Right lobe of liver (tissue), 6 donors: Measurements from ENCODE around the gene CD2AP. TPM values are rescaled to one million over a fixed set of nuclear protein-coding genes. Genes with fewer than 3 reads are reported as not detected.
"Not testable (repeated sequence)": the region's sequence is repeated elsewhere in the genome, so short reads cannot be mapped to it uniquely, and the experiment has no call there.

Experiments used
- ATAC-seq, 4 donors: fragments of 200-7000 bp; cut with Tn5 transposase; one replicate each; pipeline ENCODE4 v1.9.1; 2020; ENCODE audit warnings: mild to moderate bottlenecking in 4 of 4, moderate library complexity in 4 of 4
- DNase-seq, 3 donors: peaks; one replicate each; pipeline ENCODE4 v3.0.0-alpha.2; 2020
- H3K27ac ChIP-seq, 3 donors: fragments of 200-600 bp; one replicate each; pipeline ENCODE4 v1.8.0; 2022
- H3K27me3 ChIP-seq, 2 donors: fragments of 200-600 bp; one replicate each; pipeline ENCODE4 v1.8.0; 2022
- H3K36me3 ChIP-seq, 4 donors: fragments of 200-600 bp; sonication (generic) in 1 of 4; one replicate each; pipeline versions ENCODE4 v1.5.1 to v1.8.0; 2017 to 2022; ENCODE audit warnings: control low read depth in 1 of 4
- H3K4me1 ChIP-seq, 4 donors: fragments of 200-600 bp; sonication (generic) in 1 of 4; one replicate each; pipeline versions ENCODE4 v1.5.1 to v1.8.0; 2017 to 2022; ENCODE audit warnings: control low read depth in 1 of 4
- H3K4me3 ChIP-seq, 3 donors: fragments of 200-600 bp; one replicate each; pipeline ENCODE4 v1.8.0; 2022
- H3K9me3 ChIP-seq, 4 donors: fragments of 200-600 bp; sonication (generic) in 1 of 4; one replicate each; pipeline versions ENCODE4 v1.5.1 to v1.8.0; 2017 to 2022; ENCODE audit warnings: control low read depth in 1 of 4
- POLR2A ChIP-seq: fragments of 450-650 bp; IDR thresholded peaks from one replicate; pipeline ENCODE4 v1.6.1; 2017; ENCODE audit warnings: antibody characterized with exemption, mild to moderate bottlenecking
- WGBS: methylation state at CpG from one replicate; pipeline ENCODE4 v1.1.6; 2018; ENCODE audit warnings: low coverage, low lambda C conversion rate; ENCODE audit not compliant: insufficient coverage; ENCODE audit errors: missing lambda C conversion rate; 5-methylcytosine and 5-hydroxymethylcytosine counted together
- intact Hi-C, 2 donors: fragments of 100-400 bp; cut with DNase I; formaldehyde crosslinking; loops; one replicate each; pipeline versions ENCODE4 v1.11.2 to v1.14.1; 2022
- total RNA-seq, 6 experiments: library from RNA; depleted of rRNA in 2 of 6; stranded (reverse); fragments of >200 nt in 2 of 6; fragmentation: NEBNext Ultra II Directional in 3 of 6; extraction: Animal tissue kit (Norgen Biotek cat#: 25700) in 3 of 6; gene quantifications; one replicate each; pipeline versions ENCODE4 v1.1.0 to v1.2.4, GENCODE V29; 2016 to 2023
- TF ChIP-seq, protein P1 (sequence below), 4 donors: fragments of 200-600 bp in 3 of 4; fragments of 450-650 bp in 1 of 4; IDR thresholded peaks; one replicate each; pipeline versions ENCODE4 v1.5.1 to v1.8.0; 2016 to 2022; ENCODE audit warnings: antibody characterized with exemption in 4 of 4, mild to moderate bottlenecking in 2 of 4
- donor health status: DM: no; HTN: yes; CAD: no.
- donor health status: DM: no; HTN: no; CAD: no.
- donor health status: DM: no; HTN: no; CAD: no.
- donor health status: DM: no; HTN: yes; CAD: no.
- donor health status: DM: no; HTN: yes; CAD: no.

Gene CD2AP
- total RNA-seq, 6 experiments from 2014 or later, result 12.0 to 24.8 (median 15.1) TPM

DNA sequence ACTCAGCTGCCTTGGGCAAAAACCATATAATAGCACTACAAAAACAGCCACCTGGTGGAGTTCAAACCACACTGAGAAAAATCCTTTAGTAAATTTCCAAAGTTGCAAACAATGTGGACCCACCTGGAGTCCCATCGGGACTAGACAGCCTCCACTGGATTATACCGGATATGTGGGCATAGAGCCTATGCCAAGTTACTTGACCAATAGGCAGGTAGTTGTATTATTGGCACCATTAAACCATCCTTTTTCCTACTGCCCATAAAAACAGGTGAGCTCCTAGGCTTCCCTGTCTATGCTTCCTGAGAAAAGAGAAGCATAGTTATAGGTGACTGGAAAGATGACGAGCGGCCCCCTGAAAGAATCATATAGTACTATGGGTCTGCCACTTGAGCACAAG is 169.1 kb downstream of the CD2AP start:
- Histone ChIP-seq H3K9me3 (no peaks in the 10 kb centered on the region), H3K4me3 (no peak overlapping the region), H3K27me3 (no peaks in the 10 kb centered on the region), H3K36me3 (no peaks in the 10 kb centered on the region), H3K27ac (no peak overlapping the region), H3K4me1 (no peaks in the 10 kb centered on the region)
- intact Hi-C loops, result no loop called here
- TF ChIP-seq, protein P1, sequence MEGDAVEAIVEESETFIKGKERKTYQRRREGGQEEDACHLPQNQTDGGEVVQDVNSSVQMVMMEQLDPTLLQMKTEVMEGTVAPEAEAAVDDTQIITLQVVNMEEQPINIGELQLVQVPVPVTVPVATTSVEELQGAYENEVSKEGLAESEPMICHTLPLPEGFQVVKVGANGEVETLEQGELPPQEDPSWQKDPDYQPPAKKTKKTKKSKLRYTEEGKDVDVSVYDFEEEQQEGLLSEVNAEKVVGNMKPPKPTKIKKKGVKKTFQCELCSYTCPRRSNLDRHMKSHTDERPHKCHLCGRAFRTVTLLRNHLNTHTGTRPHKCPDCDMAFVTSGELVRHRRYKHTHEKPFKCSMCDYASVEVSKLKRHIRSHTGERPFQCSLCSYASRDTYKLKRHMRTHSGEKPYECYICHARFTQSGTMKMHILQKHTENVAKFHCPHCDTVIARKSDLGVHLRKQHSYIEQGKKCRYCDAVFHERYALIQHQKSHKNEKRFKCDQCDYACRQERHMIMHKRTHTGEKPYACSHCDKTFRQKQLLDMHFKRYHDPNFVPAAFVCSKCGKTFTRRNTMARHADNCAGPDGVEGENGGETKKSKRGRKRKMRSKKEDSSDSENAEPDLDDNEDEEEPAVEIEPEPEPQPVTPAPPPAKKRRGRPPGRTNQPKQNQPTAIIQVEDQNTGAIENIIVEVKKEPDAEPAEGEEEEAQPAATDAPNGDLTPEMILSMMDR (IDR thresholded peaks at IDR 0.05), result no peak
- no peak for TF ChIP-seq POLR2A
- ATAC-seq (no peak), DNase-seq (no peak)
- 46% methylated on average over 2 of the region's 4 CpGs for WGBS

- WGBS, result 75% methylated on average over 1 of the region's 1 CpG
- Histone ChIP-seq H3K27ac (no peak overlapping the region), H3K4me3 (no peak overlapping the region), H3K27me3 (no peaks in the 10 kb centered on the region), H3K36me3 (no peaks in the 10 kb centered on the region), H3K9me3 (no peaks in the 10 kb centered on the region), H3K4me1 (no peaks in the 10 kb centered on the region)
- intact Hi-C loops, result no loop called here
- no peak for DNase-seq
- ATAC-seq, result no peak
- TF ChIP-seq, protein P1 (IDR thresholded peaks at IDR 0.05), result no peak
- no peak for TF ChIP-seq POLR2A
These were observed 169.6 kb downstream of the CD2AP start for GRCh38 chr6:47647188-47647587.

DNA sequence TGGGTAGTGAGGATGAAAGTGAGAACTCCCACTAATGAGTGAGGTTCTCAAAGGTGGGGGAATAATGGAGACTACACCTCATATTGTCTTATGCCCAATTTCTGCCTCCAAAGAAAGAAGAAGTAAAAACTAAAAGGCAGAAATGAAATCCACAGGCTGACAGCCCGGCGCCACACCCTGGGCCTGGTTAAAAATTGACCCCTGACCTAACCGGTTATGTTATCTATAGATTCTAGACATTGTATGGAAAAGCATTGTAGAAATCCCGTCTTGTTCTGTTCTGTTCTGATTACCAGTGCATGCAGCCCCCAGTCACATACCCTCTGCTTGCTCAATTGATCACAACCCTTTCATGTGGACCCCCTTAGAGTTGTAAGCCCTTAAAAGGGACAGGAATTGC is 170.0 kb downstream of the CD2AP start:
- H3K27ac ChIP-seq, H3K27me3 ChIP-seq, ATAC-seq, H3K4me1 ChIP-seq, H3K36me3 ChIP-seq, DNase-seq, H3K4me3 ChIP-seq, intact Hi-C loops, H3K9me3 ChIP-seq: not testable (repeated sequence)
- 70% methylated on average over 4 of the region's 4 CpGs for whole genome bisulfite sequencing

GRCh38 chr6:47648031-47648430 is 170.4 kb downstream of the CD2AP start:
- Histone ChIP-seq H3K27ac (no peak overlapping the region), H3K9me3 (no peaks in the 10 kb centered on the region), H3K36me3 (no peaks in the 10 kb centered on the region), H3K4me3 (no peak overlapping the region), H3K27me3 (no peaks in the 10 kb centered on the region), H3K4me1 (no peaks in the 10 kb centered on the region)
- 67% methylated on average over 1 of the region's 2 CpGs for whole genome bisulfite sequencing
- TF ChIP-seq, protein P1 (IDR thresholded peaks at IDR 0.05), result no peak
- TF ChIP-seq POLR2A, result no peak
- DNase-seq (no peak), ATAC-seq (no peak)
- intact Hi-C loops, result no loop called here

DNA sequence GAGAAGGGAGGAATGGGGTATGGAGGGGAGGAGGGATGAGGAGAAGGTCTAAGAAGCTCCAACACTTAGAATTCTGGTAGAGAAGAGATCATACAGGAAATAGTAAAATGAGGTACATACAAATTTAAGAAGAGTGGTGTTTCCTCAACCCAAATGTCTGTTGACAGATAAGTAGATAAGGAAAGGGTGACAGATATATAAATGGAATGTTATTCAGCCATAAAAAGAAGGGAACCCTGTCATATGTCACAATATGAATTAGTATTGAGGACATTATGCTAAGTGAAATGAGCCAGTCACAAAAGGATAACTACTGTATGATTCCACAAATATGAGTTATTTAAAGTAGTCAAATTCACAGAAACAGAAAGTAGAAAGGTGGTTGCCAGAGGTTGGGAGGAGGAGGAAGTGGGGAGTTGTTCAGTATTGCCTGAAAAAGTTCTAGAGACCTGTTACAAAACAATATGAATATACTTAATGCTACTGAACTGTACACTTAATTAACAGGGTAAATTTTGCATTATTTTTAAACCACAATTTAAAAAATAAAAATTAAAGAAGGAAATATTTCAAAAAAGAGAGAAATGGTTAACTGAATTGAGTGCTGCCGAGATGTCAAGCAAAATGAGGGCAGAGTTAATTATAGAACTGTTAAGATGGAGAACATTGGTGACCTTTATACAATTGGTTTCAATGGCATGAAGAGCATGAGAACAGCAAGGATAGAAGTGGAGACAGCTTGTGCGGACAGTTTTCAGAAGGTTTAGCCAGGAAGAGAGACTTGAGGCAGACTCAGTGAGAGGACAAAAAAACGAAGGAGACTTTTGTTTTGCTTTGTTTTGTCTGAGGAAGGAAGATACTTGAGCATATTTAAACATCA is 173.2 kb downstream of the CD2AP start:
- Histone ChIP-seq H3K27ac (no peak overlapping the region), H3K9me3 (no peaks in the 10 kb centered on the region), H3K36me3 (no peaks in the 10 kb centered on the region), H3K4me3 (no peak overlapping the region), H3K27me3 (no peaks in the 10 kb centered on the region), H3K4me1 (no peaks in the 10 kb centered on the region)
- ATAC-seq (no peak), DNase-seq (no peak)
- TF ChIP-seq POLR2A, result no peak
- TF ChIP-seq, protein P1 (IDR thresholded peaks at IDR 0.05), result no peak
- intact Hi-C loops, result no loop called here
- WGBS, result 51% methylated on average over 3 of the region's 3 CpGs
